Measurements from ENCODE around the gene S100A2. TPM values are rescaled to one million over a fixed set of nuclear protein-coding genes. Genes with fewer than 3 reads are reported as not detected.

Gene S100A2
- total and polyA plus RNA-seq, 2 of the 8 experiments (the other 6 are each of a cell fraction or from before 2014, with no cell fraction given) = 0.86 TPM; not detected in 1

GRCh38 chr1:153533689-153534201 lies 31.9 kb downstream of the S100A2 start:
- no peak for FAIRE-seq
- POLR2A ChIA-PET (ENCODE audit: partially characterized antibody) = interaction anchor here (0.8 to 3.3 kb wide), 14 partner anchors 11 to 129 kb away, joined by 3 to 17 read pairs (median 5); partner anchors contain the start of genes CHTOP, S100A13 and S100A3
- no peak for TF ChIP-seq PHF8 (conservative IDR thresholded peaks at IDR 0.05; ENCODE audit: low read depth, low read length)
- no peak for TF ChIP-seq SP2 (IDR thresholded peaks at IDR 0.05; ENCODE audit: low read length)
- no peak for TF ChIP-seq POLR2A (IDR thresholded peaks at IDR 0.05; ENCODE audit: control extremely low read depth in 1 of 2, low read depth in 2 of 2, low read length in 2 of 2)
- no peak for TF ChIP-seq JUN (IDR thresholded peaks at IDR 0.05; ENCODE audit: low read depth, low read length)
- TF ChIP-seq RNF2 (IDR thresholded peaks at IDR 0.05; ENCODE audit: borderline replicate concordance, low read depth, low read length, missing control alignments, poor library complexity, severe bottlenecking) = no peak
- TF ChIP-seq NANOG (IDR thresholded peaks at IDR 0.05; ENCODE audit: insufficient read depth, low read depth, low read length, poor library complexity, severe bottlenecking) = no peak
- TF ChIP-seq EGR1 (IDR thresholded peaks at IDR 0.05; ENCODE audit: borderline replicate concordance, low read depth, low read length) = no peak

More at GRCh38 chr1:153533689-153534201, 31.9 kb downstream of the S100A2 start:
- no peak overlapping the region for H3K4ac ChIP-seq (replicated peaks; ENCODE audit: insufficient read length, low read depth, low read length)
- DNase-seq (ENCODE audit: low read depth in 1 of 2, low spot score in 2 of 2) = no peak
- no peaks in the 10 kb centered on the region for H3K9me3 ChIP-seq (ENCODE audit: insufficient read depth in 2 of 2, low read depth in 1 of 2, low read length in 1 of 2)
- peaks cover 0 to 19% (median 6%) of the 10 kb centered on the region in 4 experiments; a peak in 5 of 7 replicates for H3K27me3 ChIP-seq (replicated peaks in 1 of 4; ENCODE audit: control insufficient read depth in 3 of 4, extremely low read depth in 1 of 4, insufficient read depth in 3 of 4, low read length in 3 of 4)
- H3K14ac ChIP-seq (ENCODE audit: insufficient read length) = no peak overlapping the region
- no peak overlapping the region for H3K27ac ChIP-seq (ENCODE audit: low read depth, low read length)
- H3K23ac ChIP-seq (ENCODE audit: insufficient read length) = no peak overlapping the region
- H3K56ac ChIP-seq (replicated peaks; ENCODE audit: insufficient read length, low read depth, low read length) = no peak overlapping the region
- H3K18ac ChIP-seq (ENCODE audit: extremely low read depth, low read length) = peak overlapping the region; percentile 17; the same call in 1 of the 2 replicates
- H2BK5ac ChIP-seq (ENCODE audit: low read depth, low read length) = no peak overlapping the region
- no peak overlapping the region for H4K8ac ChIP-seq (ENCODE audit: extremely low read depth, insufficient read depth, low read length)
- H3K23me2 ChIP-seq (ENCODE audit: low read depth, low read length) = peaks cover 2% of the 10 kb centered on the region
- H3K4me1 ChIP-seq (replicated peaks in 1 of 4; ENCODE audit: control insufficient read depth in 3 of 4, insufficient read depth in 4 of 4, low read length in 3 of 4) = peaks cover 15 to 38% (median 24%) of the 10 kb centered on the region in 4 experiments
- H2BK12ac ChIP-seq (ENCODE audit: low read depth, low read length) = peak overlapping the region; percentile 22; the same call in 1 of the 2 replicates
- H3K4me3 ChIP-seq (ENCODE audit: extremely low read depth in 1 of 4, insufficient read depth in 2 of 4, low read depth in 3 of 4, low read length in 4 of 4) = peak overlapping the region in 3 of 4 experiments; percentile 3 to 54 (median 9); a peak in 3 of 8 replicates
- H2AK5ac ChIP-seq (ENCODE audit: low read depth, low read length) = peak overlapping the region; percentile 3; the same call in 1 of the 2 replicates
- H3K36me3 ChIP-seq (ENCODE audit: control insufficient read depth in 2 of 4, insufficient read depth in 4 of 4, low read length in 3 of 4) = no peaks in the 10 kb centered on the region
- peak overlapping the region; percentile 60 to 69 for H3K4me2 ChIP-seq (ENCODE audit: insufficient read depth in 1 of 2, low read depth in 2 of 2, low read length in 2 of 2)
- H3K9ac ChIP-seq (replicated peaks in 1 of 4; ENCODE audit: extremely low read depth in 1 of 4, low read depth in 3 of 4, low read length in 3 of 4) = no peak overlapping the region
- H4K5ac ChIP-seq (ENCODE audit: insufficient read length, low read depth, low read length) = no peak overlapping the region
- H4K20me1 ChIP-seq (replicated peaks in 1 of 2; ENCODE audit: control insufficient read depth in 1 of 2, insufficient read depth in 2 of 2, low read length in 2 of 2) = no peaks in the 10 kb centered on the region
- CTCF ChIA-PET (ENCODE audit: partially characterized antibody) = interaction anchor here (0.7 to 10.2 kb wide), 34 partner anchors 8 to 393 kb away, joined by 3 to 165 read pairs (median 8); partner anchors contain the start of genes S100A1, S100A13, S100A14 and S100A16
- WGBS, 2 experiments (ENCODE audit: extremely low coverage in 1 of 2, insufficient coverage in 1 of 2, insufficient read length in 1 of 2, insufficient replicate concordance in 2 of 2, low coverage in 1 of 2, low lambda C conversion rate in 2 of 2, missing lambda C conversion rate in 1 of 2) = 81% methylated on average over 13 of the region's 13 CpGs; no CpG with 5 or more reads in 1 of the 2 experiments
- H3K79me1 ChIP-seq (ENCODE audit: low read depth, low read length) = no peaks in the 10 kb centered on the region
- peak overlapping the region; percentile 23; the same call in 1 of the 2 replicates for H2BK20ac ChIP-seq (ENCODE audit: low read length)
- no peaks in the 10 kb centered on the region for H3K79me2 ChIP-seq (ENCODE audit: control insufficient read depth in 1 of 2, insufficient read depth in 2 of 2, low read length in 2 of 2)
- no peak overlapping the region for H2BK120ac ChIP-seq (replicated peaks; ENCODE audit: low read depth, low read length)
- H4K91ac ChIP-seq (replicated peaks; ENCODE audit: insufficient read length, low read length) = peak overlapping the region; percentile 32
- H2AFZ ChIP-seq (ENCODE audit: low read length) = no peak overlapping the region
- no peak overlapping the region for H2BK15ac ChIP-seq (ENCODE audit: low read length)
